ENCODE measurements around the gene KIFBP.

DNA sequence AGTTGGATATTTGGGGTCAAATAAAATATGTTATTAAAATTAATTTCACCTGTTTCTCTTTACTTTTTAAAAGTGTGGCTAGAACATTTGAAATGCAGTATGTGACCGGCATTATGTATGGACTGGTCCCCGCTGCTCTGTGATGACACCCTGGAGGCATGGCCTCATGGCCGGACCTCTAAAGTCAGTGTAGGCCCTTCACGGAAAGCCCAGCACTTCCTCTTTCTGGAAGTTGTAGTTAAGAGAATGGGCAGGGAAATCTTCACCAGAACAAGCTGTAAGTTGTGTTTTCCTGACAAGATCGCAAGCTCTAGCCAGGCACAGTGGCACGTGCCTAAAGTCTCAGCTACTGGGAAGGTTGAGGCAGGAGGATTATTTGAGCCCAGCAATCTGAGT, 61.0 kb downstream of the KIFBP start:
- TF ChIP-seq EZH2 (IDR thresholded peaks at IDR 0.05; ENCODE audit: insufficient read depth, poor library complexity, severe bottlenecking), result no peak
- no peak for TF ChIP-seq EZH2phosphoT487 (IDR thresholded peaks at IDR 0.05; ENCODE audit: insufficient read depth, low read depth)

All from GM23248 (cell line).